Measurements from ENCODE around the gene HBP1.

DNA sequence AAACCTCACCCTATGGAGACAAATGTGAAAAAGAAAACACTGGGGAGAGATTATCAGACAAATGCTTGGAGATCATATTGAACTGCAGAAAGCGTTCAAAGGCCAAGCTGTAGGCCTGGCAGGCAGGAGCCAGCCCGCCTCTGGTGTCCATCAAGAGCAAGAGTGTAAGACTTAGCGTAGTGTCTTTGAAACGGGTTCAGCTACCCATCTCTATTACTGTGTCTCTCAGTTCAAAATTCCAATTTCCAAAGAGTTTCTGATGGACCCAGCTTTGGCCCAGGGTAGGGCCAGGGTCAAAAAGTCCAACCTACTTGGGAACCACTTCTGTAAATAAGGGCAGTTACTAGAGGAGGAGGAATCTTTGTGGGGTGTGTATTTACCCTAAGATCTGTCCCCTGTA lies 45.4 kb upstream of the HBP1 start:
- TF ChIP-seq EZH2 (IDR thresholded peaks at IDR 0.05; ENCODE audit: borderline replicate concordance, insufficient read depth, low read depth, low read length, poor library complexity, severe bottlenecking): no peak
- TF ChIP-seq, protein P1, sequence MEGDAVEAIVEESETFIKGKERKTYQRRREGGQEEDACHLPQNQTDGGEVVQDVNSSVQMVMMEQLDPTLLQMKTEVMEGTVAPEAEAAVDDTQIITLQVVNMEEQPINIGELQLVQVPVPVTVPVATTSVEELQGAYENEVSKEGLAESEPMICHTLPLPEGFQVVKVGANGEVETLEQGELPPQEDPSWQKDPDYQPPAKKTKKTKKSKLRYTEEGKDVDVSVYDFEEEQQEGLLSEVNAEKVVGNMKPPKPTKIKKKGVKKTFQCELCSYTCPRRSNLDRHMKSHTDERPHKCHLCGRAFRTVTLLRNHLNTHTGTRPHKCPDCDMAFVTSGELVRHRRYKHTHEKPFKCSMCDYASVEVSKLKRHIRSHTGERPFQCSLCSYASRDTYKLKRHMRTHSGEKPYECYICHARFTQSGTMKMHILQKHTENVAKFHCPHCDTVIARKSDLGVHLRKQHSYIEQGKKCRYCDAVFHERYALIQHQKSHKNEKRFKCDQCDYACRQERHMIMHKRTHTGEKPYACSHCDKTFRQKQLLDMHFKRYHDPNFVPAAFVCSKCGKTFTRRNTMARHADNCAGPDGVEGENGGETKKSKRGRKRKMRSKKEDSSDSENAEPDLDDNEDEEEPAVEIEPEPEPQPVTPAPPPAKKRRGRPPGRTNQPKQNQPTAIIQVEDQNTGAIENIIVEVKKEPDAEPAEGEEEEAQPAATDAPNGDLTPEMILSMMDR (IDR thresholded peaks at IDR 0.05): no peak

Data from B cell (primary cell).